Gastrocnemius medialis (tissue), 4 donors: Measurements from ENCODE around the gene GMPPA. TPM values are rescaled to one million over a fixed set of nuclear protein-coding genes. Genes with fewer than 3 reads are reported as not detected.

Source experiments
- ATAC-seq, 2 donors: fragments of 150-250 bp; one replicate each; pipeline ENCODE4 v1.9.1; 2016
- DNase-seq, 2 donors: peaks; one replicate each; pipeline ENCODE4 v3.0.0-alpha.2; 2019
- H3K27ac ChIP-seq, 4 donors: fragments of 200-600 bp; sonication (generic); 1 replicate in 1 of 4; 2 replicates in 3 of 4; pipeline ENCODE4 v1.5.1; 2016 to 2018; ENCODE audit warnings: mild to moderate bottlenecking in 2 of 4, moderate library complexity in 1 of 4
- H3K27me3 ChIP-seq, 3 donors: fragments of 200-600 bp; sonication (generic) in 2 of 3; 1 replicate in 1 of 3; 2 replicates in 2 of 3; pipeline versions ENCODE4 v1.5.1 to v1.6.0; 2016 to 2019; ENCODE audit warnings: mild to moderate bottlenecking in 1 of 3, moderate library complexity in 1 of 3
- H3K36me3 ChIP-seq, 2 donors: fragments of 200-600 bp; sonication (generic) in 1 of 2; one replicate each; pipeline ENCODE4 v1.5.1; 2017 to 2018
- H3K4me1 ChIP-seq, 2 donors: fragments of 200-600 bp; sonication (generic) in 1 of 2; one replicate each; pipeline ENCODE4 v1.5.1; 2016 to 2017; ENCODE audit warnings: mild to moderate bottlenecking in 2 of 2
- H3K4me3 ChIP-seq, 4 donors: fragments of 200-600 bp; sonication (generic) in 3 of 4; 1 replicate in 1 of 4; 2 replicates in 3 of 4; pipeline ENCODE4 v1.5.1; 2016 to 2019; ENCODE audit warnings: mild to moderate bottlenecking in 2 of 4
- H3K9me3 ChIP-seq, 3 donors: fragments of 200-600 bp; sonication (generic) in 2 of 3; 1 replicate in 1 of 3; 2 replicates in 2 of 3; pipeline ENCODE4 v1.5.1; 2016 to 2019
- POLR2A ChIP-seq, 2 donors: fragments of 450-650 bp; IDR thresholded peaks; one replicate each; pipeline ENCODE4 v1.6.1; 2017; ENCODE audit warnings: antibody characterized with exemption in 2 of 2, mild to moderate bottlenecking in 2 of 2, moderate library complexity in 2 of 2
- in situ Hi-C, 4 donors: fragments of 200-750 bp; cut with MboI; loops; one replicate each; pipeline versions ENCODE4 v1.15.0 to v1.8.0; 2017; ENCODE audit warnings: low sequenced_read_pairs in 4 of 4
- intact Hi-C: fragments of 100-400 bp; cut with DNase I; formaldehyde crosslinking; loops from one replicate; pipeline ENCODE4 v1.15.1; 2023; ENCODE audit warnings: low total_unique reads
- total RNA-seq, 4 donors: library from RNA; depleted of rRNA; stranded (reverse); fragments of >200 nt; gene quantifications; one replicate each; pipeline versions ENCODE4 v1.1.0 to v1.2.3, GENCODE V29; 2016
- TF ChIP-seq, protein P1 (sequence below), 5 experiments: fragments of 450-650 bp in 3 of 5; fragments of 200-600 bp in 2 of 5; sonication (generic) in 2 of 5; IDR thresholded peaks in 4 of 5; conservative IDR thresholded peaks in 1 of 5; 1 replicate in 4 of 5; 2 replicates in 1 of 5; pipeline ENCODE4 v1.5.1; 2016 to 2019; ENCODE audit warnings: antibody characterized with exemption in 5 of 5, mild to moderate bottlenecking in 3 of 5, moderate library complexity in 3 of 5

Gene GMPPA
- total RNA-seq, 4 donors from 2014 or later, result 18.0 to 25.8 (median 24.4) TPM

DNA sequence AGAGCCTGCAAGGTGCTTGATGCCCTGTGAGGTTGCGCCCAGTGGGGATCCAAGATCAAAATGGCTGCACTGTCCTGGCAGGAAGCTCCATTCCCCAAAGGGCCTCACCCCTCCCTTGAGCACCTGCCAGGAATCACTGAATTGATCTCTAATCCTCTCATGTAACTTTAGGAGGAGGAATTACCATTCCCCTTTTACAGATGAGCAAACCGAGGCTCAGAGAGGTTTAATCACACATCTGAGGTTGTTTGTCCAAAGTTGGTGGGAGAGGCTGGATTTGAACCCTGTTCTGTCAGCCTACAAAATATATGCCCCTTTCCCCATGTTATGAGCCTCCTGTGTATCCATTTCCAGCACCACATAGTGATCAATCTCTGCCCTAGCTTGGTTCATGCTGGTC is 26.1 kb downstream of the GMPPA start:
- in situ Hi-C loops, result loop anchor here (5.0 to 25.0 kb wide), 4 partner anchors 33 to 238 kb away; partner anchors contain the start of gene DNAJB2 (in 1 of the 4)
- intact Hi-C loops, result no loop called here
- H3K4me1 ChIP-seq, result peaks cover 3 to 6% of the 10 kb centered on the region in 2 donors

GRCh38 chr2:219525533-219526232 is 27.0 kb downstream of the GMPPA start:
- in situ Hi-C loops, result loop anchor here (5.0 to 25.0 kb wide), 4 partner anchors 33 to 238 kb away; partner anchors contain the start of gene DNAJB2 (in 1 of the 4)
- no peak for TF ChIP-seq POLR2A (IDR thresholded peaks at IDR 0.05)
- TF ChIP-seq, protein P1, sequence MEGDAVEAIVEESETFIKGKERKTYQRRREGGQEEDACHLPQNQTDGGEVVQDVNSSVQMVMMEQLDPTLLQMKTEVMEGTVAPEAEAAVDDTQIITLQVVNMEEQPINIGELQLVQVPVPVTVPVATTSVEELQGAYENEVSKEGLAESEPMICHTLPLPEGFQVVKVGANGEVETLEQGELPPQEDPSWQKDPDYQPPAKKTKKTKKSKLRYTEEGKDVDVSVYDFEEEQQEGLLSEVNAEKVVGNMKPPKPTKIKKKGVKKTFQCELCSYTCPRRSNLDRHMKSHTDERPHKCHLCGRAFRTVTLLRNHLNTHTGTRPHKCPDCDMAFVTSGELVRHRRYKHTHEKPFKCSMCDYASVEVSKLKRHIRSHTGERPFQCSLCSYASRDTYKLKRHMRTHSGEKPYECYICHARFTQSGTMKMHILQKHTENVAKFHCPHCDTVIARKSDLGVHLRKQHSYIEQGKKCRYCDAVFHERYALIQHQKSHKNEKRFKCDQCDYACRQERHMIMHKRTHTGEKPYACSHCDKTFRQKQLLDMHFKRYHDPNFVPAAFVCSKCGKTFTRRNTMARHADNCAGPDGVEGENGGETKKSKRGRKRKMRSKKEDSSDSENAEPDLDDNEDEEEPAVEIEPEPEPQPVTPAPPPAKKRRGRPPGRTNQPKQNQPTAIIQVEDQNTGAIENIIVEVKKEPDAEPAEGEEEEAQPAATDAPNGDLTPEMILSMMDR (IDR thresholded peaks at IDR 0.05 in 4 of 5, conservative IDR thresholded peaks at IDR 0.05 in 1 of 5), result no peak
- Histone ChIP-seq H3K4me1 (peaks cover 3 to 6% of the 10 kb centered on the region in 2 donors), H3K36me3 (no peaks in the 10 kb centered on the region), H3K27ac (no peak overlapping the region), H3K9me3 (no peaks in the 10 kb centered on the region), H3K27me3 (peaks cover 23 to 34% (median 25%) of the 10 kb centered on the region in 3 donors), H3K4me3 (no peak overlapping the region)
- ATAC-seq (no peak), DNase-seq (no peak)
- intact Hi-C loops, result no loop called here

More for the DNA sequence above, 26.1 kb downstream of the GMPPA start:
- DNase-seq (no peak), ATAC-seq (no peak)
- H3K27me3 ChIP-seq, result peaks cover 23 to 34% (median 25%) of the 10 kb centered on the region in 3 donors
- TF ChIP-seq, protein P1 (IDR thresholded peaks at IDR 0.05 in 4 of 5, conservative IDR thresholded peaks at IDR 0.05 in 1 of 5), result no peak
- no peak for TF ChIP-seq POLR2A (IDR thresholded peaks at IDR 0.05)
- H3K9me3 ChIP-seq, result no peaks in the 10 kb centered on the region
- H3K36me3 ChIP-seq, result no peaks in the 10 kb centered on the region
- H3K4me3 ChIP-seq, result no peak overlapping the region
- H3K27ac ChIP-seq, result no peak overlapping the region

GRCh38 chr2:219526320-219527075 is 27.8 kb downstream of the GMPPA start:
- H3K4me3 ChIP-seq, result no peak overlapping the region
- no peak overlapping the region for H3K27ac ChIP-seq
- H3K4me1 ChIP-seq, result peaks cover 3 to 6% of the 10 kb centered on the region in 2 donors
- ATAC-seq, result no peak
- peaks cover 23 to 34% (median 25%) of the 10 kb centered on the region in 3 donors for H3K27me3 ChIP-seq
- intact Hi-C loops, result no loop called here
- TF ChIP-seq, protein P1 (IDR thresholded peaks at IDR 0.05 in 4 of 5, conservative IDR thresholded peaks at IDR 0.05 in 1 of 5), result no peak
- no peak for TF ChIP-seq POLR2A (IDR thresholded peaks at IDR 0.05)
- no peaks in the 10 kb centered on the region for H3K36me3 ChIP-seq
- H3K9me3 ChIP-seq, result no peaks in the 10 kb centered on the region
- in situ Hi-C loops, result loop anchor here (5.0 to 25.0 kb wide), 4 partner anchors 34 to 239 kb away; partner anchors contain the start of gene DNAJB2 (in 1 of the 4)
- DNase-seq, result no peak

DNA sequence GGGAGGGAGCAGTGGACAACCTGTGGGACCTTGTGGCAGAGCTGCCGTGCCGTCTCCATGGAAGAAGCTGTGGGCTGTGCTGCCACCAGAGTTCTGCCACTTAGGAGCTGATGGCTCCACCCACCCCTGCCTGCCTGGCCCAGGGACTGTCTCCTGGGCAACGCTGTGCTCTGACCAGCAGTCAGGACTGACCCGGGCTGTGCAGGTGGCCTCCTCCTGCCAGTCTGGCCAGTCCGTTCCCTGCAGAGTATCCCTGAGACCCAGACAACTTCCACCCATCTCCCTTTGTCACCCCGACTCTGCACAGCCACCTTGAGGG is 28.3 kb downstream of the GMPPA start:
- ATAC-seq (no peak), DNase-seq (no peak)
- Histone ChIP-seq H3K4me3 (no peak overlapping the region), H3K4me1 (peaks cover 3 to 6% of the 10 kb centered on the region in 2 donors), H3K36me3 (no peaks in the 10 kb centered on the region), H3K9me3 (no peaks in the 10 kb centered on the region), H3K27me3 (peaks cover 21 to 31% (median 23%) of the 10 kb centered on the region in 3 donors), H3K27ac (no peak overlapping the region)
- no peak for TF ChIP-seq POLR2A (IDR thresholded peaks at IDR 0.05)
- TF ChIP-seq, protein P1 (IDR thresholded peaks at IDR 0.05 in 4 of 5, conservative IDR thresholded peaks at IDR 0.05 in 1 of 5), result no peak
- intact Hi-C loops (no loop called here), in situ Hi-C loops (loop anchor here (5.0 to 25.0 kb wide), 4 partner anchors 35 to 240 kb away; partner anchors contain the start of gene DNAJB2 (in 1 of the 4))
